Cardiac muscle cell (in vitro differentiated cells and primary cell): ENCODE measurements around the gene POLR3B. TPM values are rescaled to one million over a fixed set of nuclear protein-coding genes. Genes with fewer than 3 reads are reported as not detected.
"Not testable (repeated sequence)": the region's sequence is repeated elsewhere in the genome, so short reads cannot be mapped to it uniquely, and the experiment has no call there.

Source experiments
- DNase-seq, 2 donors: peaks; one replicate each; pipeline versions ENCODE4 v3.0.0 to v3.0.0-alpha.2; 2010 to 2017; ENCODE audit warnings: low read depth in 1 of 2, low spot score in 1 of 2
- H3K27ac ChIP-seq: fragments of 200-600 bp; sonication (generic); 2 replicates; pipeline ENCODE4 v1.5.1; 2016
- H3K27me3 ChIP-seq: fragments of 200-600 bp; sonication (generic); 2 replicates; pipeline ENCODE4 v1.6.0; 2016; ENCODE audit warnings: control low read depth
- H3K36me3 ChIP-seq: fragments of 200-600 bp; sonication (generic); 2 replicates; pipeline ENCODE4 v1.5.1; 2016; ENCODE audit warnings: control low read depth
- H3K4me1 ChIP-seq: fragments of 200-600 bp; sonication (generic); 2 replicates; pipeline ENCODE4 v1.8.1; 2017; ENCODE audit warnings: low read depth, mild to moderate bottlenecking, mixed run types
- H3K4me3 ChIP-seq: fragments of 200-600 bp; sonication (generic); 2 replicates; pipeline ENCODE4 v1.5.1; 2016; ENCODE audit warnings: mild to moderate bottlenecking
- H3K9me3 ChIP-seq: fragments of 200-600 bp; sonication (generic); 2 replicates; pipeline ENCODE4 v1.5.1; 2017; ENCODE audit warnings: low read depth, mild to moderate bottlenecking, control low read depth
- CTCF ChIP-seq: IDR thresholded peaks from 2 replicates; pipeline ENCODE4 v1.5.1; 2012; ENCODE audit warnings: low read depth, mild to moderate bottlenecking, low read length
- polyA plus RNA-seq: library from polyadenylated mRNA; unstranded; fragments of >200 nt; fragmentation: Nextera tagmentation; extraction: Ambion mirVana; gene quantifications from 2 replicates; pipeline ENCODE4 v1.2.1, GENCODE V29; 2016
- total RNA-seq: library from RNA; depleted of rRNA; stranded (reverse); fragments of >200 nt; gene quantifications from 2 replicates; pipeline ENCODE4 v1.2.3, GENCODE V29; 2016

Gene POLR3B
- total and polyA plus RNA-seq, 2 experiments from 2014 or later = 8.5 to 10.7 TPM

- DNase-seq = peak in 1 of 2 donors; percentile 44
- H3K27me3 ChIP-seq = no peaks in the 10 kb centered on the region
- H3K36me3 ChIP-seq = peaks cover 3% of the 10 kb centered on the region
- TF ChIP-seq CTCF = no peak
- H3K4me3 ChIP-seq = no peak overlapping the region
- no peaks in the 10 kb centered on the region for H3K9me3 ChIP-seq
- no peak overlapping the region for H3K27ac ChIP-seq
- peaks cover 8% of the 10 kb centered on the region for H3K4me1 ChIP-seq
Observed at GRCh38 chr12:106461730-106462129, 104.2 kb downstream of the POLR3B start.

GRCh38 chr12:106465605-106466004, 108.1 kb downstream of the POLR3B start:
- H3K9me3 ChIP-seq, H3K4me3 ChIP-seq, H3K27ac ChIP-seq, H3K4me1 ChIP-seq, H3K36me3 ChIP-seq, H3K27me3 ChIP-seq, DNase-seq: not testable (repeated sequence)

GRCh38 chr12:106475662-106476061, 118.1 kb downstream of the POLR3B start:
- not testable (repeated sequence) for H3K9me3 ChIP-seq, H3K36me3 ChIP-seq, H3K27ac ChIP-seq, H3K4me3 ChIP-seq, H3K27me3 ChIP-seq, H3K4me1 ChIP-seq, DNase-seq

- not testable (repeated sequence) for H3K27ac ChIP-seq, H3K4me1 ChIP-seq, H3K4me3 ChIP-seq, H3K27me3 ChIP-seq, H3K9me3 ChIP-seq, H3K36me3 ChIP-seq, DNase-seq
Observed at GRCh38 chr12:106477627-106478026, 120.1 kb downstream of the POLR3B start.

- H3K4me1 ChIP-seq = no peaks in the 10 kb centered on the region
- no peak overlapping the region for H3K27ac ChIP-seq
- H3K4me3 ChIP-seq = no peak overlapping the region
- no peaks in the 10 kb centered on the region for H3K9me3 ChIP-seq
- H3K36me3 ChIP-seq = no peaks in the 10 kb centered on the region
- TF ChIP-seq CTCF = no peak
- no peak for DNase-seq
- no peaks in the 10 kb centered on the region for H3K27me3 ChIP-seq
Observed at GRCh38 chr12:106480251-106480650, 122.7 kb downstream of the POLR3B start.

- no peak for DNase-seq
- no peaks in the 10 kb centered on the region for H3K4me1 ChIP-seq
- no peak overlapping the region for H3K27ac ChIP-seq
- no peaks in the 10 kb centered on the region for H3K36me3 ChIP-seq
- H3K27me3 ChIP-seq = no peaks in the 10 kb centered on the region
- H3K9me3 ChIP-seq = no peaks in the 10 kb centered on the region
- H3K4me3 ChIP-seq = no peak overlapping the region
- no peak for TF ChIP-seq CTCF
Observed at GRCh38 chr12:106481246-106481645, 123.7 kb downstream of the POLR3B start.

GRCh38 chr12:106487664-106488063, 130.1 kb downstream of the POLR3B start:
- no peaks in the 10 kb centered on the region for H3K36me3 ChIP-seq
- no peaks in the 10 kb centered on the region for H3K9me3 ChIP-seq
- no peaks in the 10 kb centered on the region for H3K27me3 ChIP-seq
- TF ChIP-seq CTCF = no peak
- no peak for DNase-seq
- peaks cover 8% of the 10 kb centered on the region for H3K4me1 ChIP-seq
- no peak overlapping the region for H3K27ac ChIP-seq
- no peak overlapping the region for H3K4me3 ChIP-seq
